SK-N-SH (cell line): Measurements from ENCODE around the gene MICALL1. TPM values are rescaled to one million over a fixed set of nuclear protein-coding genes. Genes with fewer than 3 reads are reported as not detected.

Experiments used
- CTCF ChIA-PET: fragments of 300-600, 350-600 bp; formaldehyde crosslinking; extraction: SDS; loops from one replicate; lab custom pipeline; 2021; lab: Yijun Ruan, JAX
- POLR2A ChIA-PET: fragments of 350-600 bp; sonication (Branson Sonifier 250); formaldehyde crosslinking; extraction: SDS; loops from one replicate; lab custom pipeline; 2020; ENCODE audit warnings: antibody characterized with exemption, inconsistent platforms; lab: Yijun Ruan, JAX
- DNase-seq: peaks from one replicate; pipeline ENCODE4 v3.0.0; 2012
- H2AFZ ChIP-seq: fragments of 200-600 bp; sonication (generic); 2 replicates; pipeline ENCODE4 v1.8.1; 2016; ENCODE audit warnings: antibody characterized with exemption, mild to moderate bottlenecking, low read depth
- H3F3A ChIP-seq: fragments of 200-600 bp; sonication (generic); replicated peaks from 2 replicates; pipeline ENCODE3; 2016; ENCODE audit warnings: antibody characterized with exemption, mild to moderate bottlenecking; ENCODE audit not compliant: insufficient read depth
- H3K27ac ChIP-seq, 2 experiments: fragments of 200-500 bp in 1 of 2; fragments of 200-600 bp in 1 of 2; sonication (Bioruptor generic) in 1 of 2; sonication (generic), shearing (Covaris generic) in 1 of 2; 2 replicates each; pipeline versions ENCODE4 v1.5.1 to v1.6.1; 2014 to 2016; ENCODE audit warnings: low read depth in 2 of 2, inconsistent platforms in 1 of 2, low read length in 1 of 2, mild to moderate bottlenecking in 1 of 2, mixed read lengths in 1 of 2
- H3K27me3 ChIP-seq: fragments of 200-600 bp; sonication (generic), shearing (Covaris generic); 2 replicates; pipeline ENCODE4 v1.6.1; 2016; ENCODE audit warnings: mixed run types; ENCODE audit not compliant: insufficient read depth
- H3K36me3 ChIP-seq, 2 experiments: fragments of 200-500 bp in 1 of 2; fragments of 200-600 bp in 1 of 2; sonication (Bioruptor generic) in 1 of 2; sonication (generic) in 1 of 2; replicated peaks in 1 of 2; 2 replicates each; pipeline versions ENCODE3 to v1.5.1; 2014 to 2016; ENCODE audit warnings: low read length in 1 of 2, mild to moderate bottlenecking in 1 of 2; ENCODE audit not compliant: insufficient read depth in 2 of 2, control insufficient read depth in 1 of 2
- H3K4me1 ChIP-seq, 2 experiments: fragments of 200-500 bp in 1 of 2; fragments of 200-600 bp in 1 of 2; sonication (Bioruptor generic) in 1 of 2; sonication (generic), shearing (Covaris generic) in 1 of 2; 2 replicates each; pipeline versions ENCODE4 v1.5.1 to v1.6.1; 2014 to 2016; ENCODE audit warnings: low read depth in 1 of 2, low read length in 1 of 2, mixed run types in 1 of 2; ENCODE audit not compliant: insufficient read depth in 2 of 2, control insufficient read depth in 1 of 2
- H3K4me2 ChIP-seq: fragments of 200-600 bp; sonication (generic), shearing (Covaris generic); 2 replicates; pipeline ENCODE4 v1.6.1; 2017; ENCODE audit warnings: mixed run types
- H3K4me3 ChIP-seq, 2 experiments: fragments of 200-500 bp in 1 of 2; fragments of 200-600 bp in 1 of 2; sonication (Bioruptor generic) in 1 of 2; sonication (generic), shearing (Covaris generic) in 1 of 2; 2 replicates each; pipeline versions ENCODE4 v1.5.1 to v1.8.1; 2014 to 2016; ENCODE audit warnings: low read depth in 2 of 2, inconsistent platforms in 1 of 2, low read length in 1 of 2, mild to moderate bottlenecking in 1 of 2, mixed read lengths in 1 of 2, moderate library complexity in 1 of 2
- H3K79me2 ChIP-seq: fragments of 200-600 bp; sonication (generic); 2 replicates; pipeline ENCODE4 v1.8.1; 2017; ENCODE audit warnings: mild to moderate bottlenecking; ENCODE audit not compliant: insufficient read depth
- H3K9ac ChIP-seq: fragments of 200-600 bp; sonication (generic); 2 replicates; pipeline ENCODE4 v1.6.1; 2017; ENCODE audit warnings: mixed run types
- H3K9me2 ChIP-seq: fragments of 200-600 bp; sonication (generic); 2 replicates; pipeline ENCODE4 v1.6.1; 2017; ENCODE audit warnings: mixed run types
- H3K9me3 ChIP-seq: fragments of 200-600 bp; sonication (generic); 2 replicates; pipeline ENCODE4 v1.6.1; 2017; ENCODE audit warnings: mixed run types, mild to moderate bottlenecking, moderate library complexity
- H4K20me1 ChIP-seq: fragments of 200-600 bp; sonication (generic); 2 replicates; pipeline ENCODE4 v1.6.1; 2017; ENCODE audit warnings: mild to moderate bottlenecking, mixed run types; ENCODE audit not compliant: insufficient read depth
- CHD2 ChIP-seq: fragments of 150-350 bp; IDR thresholded peaks from 2 replicates; pipeline ENCODE4 v1.6.1; 2018; ENCODE audit warnings: low read length; ENCODE audit not compliant: partially characterized antibody
- ELF1 ChIP-seq: IDR thresholded peaks from 2 replicates; pipeline ENCODE4 v1.4.0; 2012
- FOXJ3 ChIP-seq: sonication (generic); formaldehyde crosslinking; IDR thresholded peaks from 2 replicates; pipeline ENCODE4 v1.5.1; 2020; ENCODE audit warnings: mild to moderate bottlenecking, missing genetic modification reagents
- FOXM1 ChIP-seq: IDR thresholded peaks from 2 replicates; pipeline ENCODE4 v1.4.0; 2012; ENCODE audit warnings: low read depth, mild to moderate bottlenecking
- GATA2 ChIP-seq: sonication (generic); formaldehyde crosslinking; IDR thresholded peaks from 2 replicates; pipeline ENCODE4 v1.5.0; 2020; ENCODE audit warnings: mild to moderate bottlenecking, missing genetic modification reagents
- JUND ChIP-seq: IDR thresholded peaks from 2 replicates; pipeline ENCODE4 v1.4.0; 2012
- MEF2A ChIP-seq: IDR thresholded peaks from 2 replicates; pipeline ENCODE4 v1.4.0; 2012; ENCODE audit warnings: low read depth, borderline replicate concordance
- MXI1 ChIP-seq: IDR thresholded peaks from 2 replicates; pipeline ENCODE4 v1.6.1; 2012; ENCODE audit warnings: mild to moderate bottlenecking, low read depth, low read length, improper control_type of control experiment
- NFIC ChIP-seq: IDR thresholded peaks from 2 replicates; pipeline ENCODE4 v1.4.0; 2012; ENCODE audit warnings: borderline replicate concordance
- POLR2AphosphoS5 ChIP-seq: IDR thresholded peaks from 2 replicates; pipeline ENCODE4 v1.6.1; 2012; ENCODE audit warnings: low read depth, low read length
- RAD21 ChIP-seq: IDR thresholded peaks from 2 replicates; pipeline ENCODE4 v1.6.1; 2012; ENCODE audit warnings: mild to moderate bottlenecking, low read length
- RCOR1 ChIP-seq: fragments of 150-350 bp; IDR thresholded peaks from 2 replicates; pipeline ENCODE4 v1.6.1; 2017; ENCODE audit warnings: antibody characterized with exemption, low read length
- RXRA ChIP-seq: IDR thresholded peaks from 2 replicates; pipeline ENCODE4 v1.4.0; 2012; ENCODE audit warnings: low read depth, mild to moderate bottlenecking, borderline replicate concordance
- SIN3A ChIP-seq: IDR thresholded peaks from 2 replicates; pipeline ENCODE4 v1.6.1; 2012; ENCODE audit warnings: low read depth, mild to moderate bottlenecking, low read length, moderate library complexity, borderline replicate concordance
- SMC3 ChIP-seq: IDR thresholded peaks from 2 replicates; pipeline ENCODE4 v1.6.1; 2012; ENCODE audit warnings: low read depth, low read length, improper control_type of control experiment
- TCF12 ChIP-seq: IDR thresholded peaks from 2 replicates; pipeline ENCODE4 v1.4.0; 2012
- TEAD4 ChIP-seq: IDR thresholded peaks from 2 replicates; pipeline ENCODE4 v1.4.0; 2012; ENCODE audit warnings: mild to moderate bottlenecking, borderline replicate concordance; ENCODE audit not compliant: insufficient read depth
- WGBS: methylation state at CpG from one replicate; pipeline ENCODE4 v1.1.6; 2017; ENCODE audit warnings: low lambda C conversion rate; 5-methylcytosine and 5-hydroxymethylcytosine counted together
- polyA plus RNA-seq, 3 experiments: library from polyadenylated mRNA; depleted of rRNA; stranded (reverse); fragments of >200 nt; gene quantifications; 2 replicates each; pipeline ENCODE4 v1.2.3, GENCODE V29; 2012
- TF ChIP-seq, protein P1 (sequence below): IDR thresholded peaks from 2 replicates; pipeline ENCODE4 v1.4.0; 2012; ENCODE audit warnings: low read depth, borderline replicate concordance
- TF ChIP-seq, protein P2 (sequence below): IDR thresholded peaks from 2 replicates; pipeline ENCODE4 v1.4.0; 2012; ENCODE audit warnings: low read depth
- TF ChIP-seq, protein P3 (sequence below): IDR thresholded peaks from 2 replicates; pipeline ENCODE4; 2012

MICALL1 gene
- polyA plus RNA-seq, 1 of the 3 experiments (the other 2 are of a cell fraction): 12.9 TPM

DNA sequence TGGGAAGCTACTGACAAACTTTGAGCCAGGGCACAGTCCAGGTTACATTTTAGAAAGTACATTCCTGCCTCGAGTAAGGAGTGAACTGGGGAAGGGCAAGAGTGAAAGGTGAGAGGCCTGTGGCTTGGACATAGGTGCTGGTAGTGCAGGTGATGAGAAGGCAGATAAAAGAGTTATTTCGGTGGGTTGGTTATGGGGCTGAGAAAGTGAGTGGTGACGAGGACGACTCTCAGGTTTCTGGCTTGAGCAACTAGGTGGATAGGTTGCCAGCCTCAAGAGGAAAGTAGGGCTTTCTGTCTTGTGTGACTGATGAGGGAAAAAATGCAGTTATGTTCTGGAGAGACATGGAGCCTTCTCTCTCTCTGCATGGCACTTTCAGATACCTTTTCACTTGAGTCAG is 51.1 kb downstream of the MICALL1 start (continued):
- TF ChIP-seq, protein P1, sequence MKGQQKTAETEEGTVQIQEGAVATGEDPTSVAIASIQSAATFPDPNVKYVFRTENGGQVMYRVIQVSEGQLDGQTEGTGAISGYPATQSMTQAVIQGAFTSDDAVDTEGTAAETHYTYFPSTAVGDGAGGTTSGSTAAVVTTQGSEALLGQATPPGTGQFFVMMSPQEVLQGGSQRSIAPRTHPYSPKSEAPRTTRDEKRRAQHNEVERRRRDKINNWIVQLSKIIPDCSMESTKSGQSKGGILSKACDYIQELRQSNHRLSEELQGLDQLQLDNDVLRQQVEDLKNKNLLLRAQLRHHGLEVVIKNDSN: no peak
- TF ChIP-seq JUND: no peak
- TF ChIP-seq TCF12: no peak
- no peak for TF ChIP-seq SMC3
- no peak for TF ChIP-seq SIN3A

DNA sequence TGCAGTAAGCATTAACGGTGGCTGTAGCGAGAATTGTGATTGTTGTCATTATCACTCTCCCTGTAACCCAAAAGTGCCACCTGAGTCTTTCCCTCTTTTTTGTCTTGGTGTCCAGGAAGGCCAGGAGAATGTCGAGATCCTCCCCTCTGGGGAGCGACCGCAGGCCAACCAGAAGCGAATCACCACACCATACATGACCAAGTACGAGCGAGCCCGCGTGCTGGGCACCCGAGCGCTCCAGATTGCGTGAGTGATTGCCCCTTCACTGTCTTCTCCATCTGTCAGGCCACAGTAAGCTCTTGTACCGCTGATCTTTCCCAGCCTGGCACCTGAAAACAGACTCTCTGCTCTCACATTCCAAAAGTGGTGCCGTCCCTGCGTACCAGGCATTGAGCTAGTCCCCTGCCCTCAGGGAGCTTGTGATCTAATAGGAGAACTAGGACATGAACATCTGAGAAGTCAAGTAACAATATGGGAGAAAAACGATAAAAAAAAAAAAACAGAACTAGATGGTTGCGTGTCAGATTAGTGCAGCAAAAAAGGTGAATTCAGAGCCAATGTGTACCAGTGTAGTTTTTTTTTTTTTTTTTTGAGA is 53.2 kb downstream of the MICALL1 start:
- Histone ChIP-seq H3K27me3 (no peaks in the 10 kb centered on the region), H3K9me3 (no peaks in the 10 kb centered on the region), H3K27ac (no peak overlapping the region), H3K4me2 (no peak overlapping the region), H3K79me2 (peaks cover 19% of the 10 kb centered on the region), H4K20me1 (no peaks in the 10 kb centered on the region), H3K4me3 (no peak overlapping the region), H2AFZ (no peak overlapping the region), H3K36me3 (peaks cover 0 to 24% of the 10 kb centered on the region in 2 experiments), H3K4me1 (peaks cover 0 to 3% of the 10 kb centered on the region in 2 experiments; a peak in 2 of 4 replicates), H3K9me2 (no peaks in the 10 kb centered on the region), H3K9ac (no peak overlapping the region), H3F3A (no peaks in the 10 kb centered on the region)
- whole genome bisulfite sequencing: over 99% methylated on average over 13 of the region's 18 CpGs
- TF ChIP-seq SIN3A: no peak
- TF ChIP-seq, protein P2, sequence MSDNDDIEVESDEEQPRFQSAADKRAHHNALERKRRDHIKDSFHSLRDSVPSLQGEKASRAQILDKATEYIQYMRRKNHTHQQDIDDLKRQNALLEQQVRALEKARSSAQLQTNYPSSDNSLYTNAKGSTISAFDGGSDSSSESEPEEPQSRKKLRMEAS: no peak
- no peak for TF ChIP-seq MXI1
- TF ChIP-seq TCF12: no peak
- no peak for TF ChIP-seq POLR2AphosphoS5
- no peak for TF ChIP-seq ELF1
- TF ChIP-seq TEAD4: no peak
- TF ChIP-seq CHD2: no peak
- TF ChIP-seq FOXJ3: no peak
- no peak for TF ChIP-seq RXRA
- no peak for TF ChIP-seq JUND
- TF ChIP-seq RAD21: no peak
- TF ChIP-seq MEF2A: no peak
- TF ChIP-seq RCOR1: no peak
- no peak for TF ChIP-seq GATA2 (CRISPR knock-in tag)
- TF ChIP-seq SMC3: no peak
- TF ChIP-seq, protein P3, sequence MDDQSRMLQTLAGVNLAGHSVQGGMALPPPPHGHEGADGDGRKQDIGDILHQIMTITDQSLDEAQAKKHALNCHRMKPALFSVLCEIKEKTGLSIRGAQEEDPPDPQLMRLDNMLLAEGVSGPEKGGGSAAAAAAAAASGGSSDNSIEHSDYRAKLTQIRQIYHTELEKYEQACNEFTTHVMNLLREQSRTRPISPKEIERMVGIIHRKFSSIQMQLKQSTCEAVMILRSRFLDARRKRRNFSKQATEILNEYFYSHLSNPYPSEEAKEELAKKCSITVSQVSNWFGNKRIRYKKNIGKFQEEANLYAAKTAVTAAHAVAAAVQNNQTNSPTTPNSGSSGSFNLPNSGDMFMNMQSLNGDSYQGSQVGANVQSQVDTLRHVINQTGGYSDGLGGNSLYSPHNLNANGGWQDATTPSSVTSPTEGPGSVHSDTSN: no peak
- no peak for TF ChIP-seq NFIC
- no peak for TF ChIP-seq FOXM1
- ChIA-PET POLR2A (no interaction called here), CTCF (interaction anchor here (1.6 kb wide), 1 partner anchor 25 kb away, joined by 4 read pairs; no protein-coding TSS in a partner anchor)
- no peak for DNase-seq
